Measurements from ENCODE around the gene DAAM1.

Gene DAAM1

GRCh38 chr14:59269466-59269865 lies 81.0 kb downstream of the DAAM1 start:
- Histone ChIP-seq H3K4me3 (no peak overlapping the region), H3K27ac (no peak overlapping the region)
- TF ChIP-seq CTCF (IDR thresholded peaks at IDR 0.05): no peak
- no peak for DNase-seq (ENCODE audit: low spot score)

DNA sequence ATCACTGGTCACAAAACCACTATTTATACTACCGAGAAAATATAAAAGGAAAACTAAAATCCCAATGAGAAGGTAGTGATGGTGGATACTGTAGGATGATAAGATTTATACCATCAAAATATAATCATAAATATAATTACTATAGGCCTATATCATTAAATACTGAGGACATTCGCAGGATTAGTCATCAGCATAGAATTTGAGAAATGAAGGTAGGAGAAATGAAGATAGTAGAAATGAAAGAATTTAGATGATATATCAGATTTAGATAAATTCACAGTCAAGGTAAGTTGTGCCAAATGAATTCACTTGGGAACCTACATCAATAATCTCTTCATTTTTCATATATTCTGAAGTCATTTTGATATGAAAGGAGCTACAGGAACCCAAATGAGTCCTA lies 82.8 kb downstream of the DAAM1 start:
- DNase-seq (ENCODE audit: low spot score): no peak
- no peak overlapping the region for H3K4me3 ChIP-seq
- no peak for TF ChIP-seq CTCF (IDR thresholded peaks at IDR 0.05)
- H3K27ac ChIP-seq: no peak overlapping the region

DNA sequence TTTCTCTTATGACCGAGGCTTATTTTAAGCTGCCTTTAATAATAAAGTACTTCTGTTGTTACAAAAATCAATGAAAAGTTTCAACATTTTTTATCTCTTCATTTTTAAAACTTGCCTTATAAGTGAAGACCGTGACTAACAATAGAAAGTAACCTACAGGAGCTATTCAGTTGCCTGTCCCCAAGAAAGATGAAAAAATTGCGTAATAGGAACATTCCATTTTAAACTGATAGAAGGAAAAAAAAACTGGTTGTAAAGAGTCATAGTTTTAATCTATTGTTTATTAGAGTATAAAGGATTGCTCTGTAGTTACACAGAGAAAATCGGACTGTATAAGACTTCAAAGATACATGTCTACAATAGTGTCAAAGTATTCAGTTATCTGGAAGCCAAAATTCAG lies 83.3 kb downstream of the DAAM1 start:
- H3K27ac ChIP-seq: no peak overlapping the region
- no peak for DNase-seq (ENCODE audit: low spot score)
- TF ChIP-seq CTCF (IDR thresholded peaks at IDR 0.05): no peak
- no peak overlapping the region for H3K4me3 ChIP-seq

GRCh38 chr14:59272633-59273032 lies 84.2 kb downstream of the DAAM1 start:
- Histone ChIP-seq H3K27ac (no peak overlapping the region), H3K4me3 (no peak overlapping the region)
- TF ChIP-seq CTCF (IDR thresholded peaks at IDR 0.05): no peak
- no peak for DNase-seq (ENCODE audit: low spot score)

DNA sequence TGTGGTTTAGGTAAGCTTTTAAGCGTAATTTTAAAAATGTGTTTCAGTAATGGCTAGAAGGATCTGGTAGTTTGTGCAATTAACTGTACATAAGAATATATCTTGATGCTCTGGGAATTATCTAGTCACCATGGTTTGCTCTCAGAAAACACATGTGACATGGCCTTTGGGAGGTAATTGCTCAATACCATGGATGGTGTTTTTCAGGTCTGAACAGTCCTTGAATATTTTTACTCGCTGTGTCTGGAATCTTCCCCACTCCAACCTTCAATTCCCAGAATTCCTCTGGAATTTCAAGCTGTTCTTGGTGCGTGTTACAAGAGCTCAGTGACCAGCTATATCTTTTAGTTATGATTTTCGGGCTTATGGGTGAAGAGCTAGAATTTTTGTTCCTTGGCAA lies 85.3 kb downstream of the DAAM1 start:
- H3K4me3 ChIP-seq: no peak overlapping the region
- DNase-seq (ENCODE audit: low spot score): no peak
- no peak overlapping the region for H3K27ac ChIP-seq
- TF ChIP-seq CTCF (IDR thresholded peaks at IDR 0.05): no peak

DNA sequence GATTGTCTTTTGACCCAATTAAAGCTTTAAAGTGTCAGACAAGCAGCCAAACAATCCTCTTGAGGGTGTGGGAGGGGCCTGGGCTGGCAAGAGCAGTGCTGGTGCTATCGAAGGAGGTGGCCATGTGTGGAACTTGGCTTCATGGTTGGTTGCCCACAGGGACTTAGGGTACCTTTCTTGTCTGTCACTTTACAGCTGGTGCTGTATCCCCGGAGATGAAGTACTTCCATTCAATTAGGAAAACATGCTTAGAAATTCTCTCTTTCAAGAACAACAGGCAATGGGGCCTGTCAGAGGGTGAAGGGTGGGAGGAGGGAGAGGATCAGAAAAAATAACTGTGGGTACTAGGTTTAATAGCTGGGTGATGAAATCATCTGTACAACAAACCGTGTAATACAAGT lies 86.5 kb downstream of the DAAM1 start:
- no peak for TF ChIP-seq CTCF (IDR thresholded peaks at IDR 0.05)
- DNase-seq (ENCODE audit: low spot score): no peak
- Histone ChIP-seq H3K4me3 (peak overlapping the region; percentile 5), H3K27ac (peak overlapping the region; percentile 54 to 60)

DNA sequence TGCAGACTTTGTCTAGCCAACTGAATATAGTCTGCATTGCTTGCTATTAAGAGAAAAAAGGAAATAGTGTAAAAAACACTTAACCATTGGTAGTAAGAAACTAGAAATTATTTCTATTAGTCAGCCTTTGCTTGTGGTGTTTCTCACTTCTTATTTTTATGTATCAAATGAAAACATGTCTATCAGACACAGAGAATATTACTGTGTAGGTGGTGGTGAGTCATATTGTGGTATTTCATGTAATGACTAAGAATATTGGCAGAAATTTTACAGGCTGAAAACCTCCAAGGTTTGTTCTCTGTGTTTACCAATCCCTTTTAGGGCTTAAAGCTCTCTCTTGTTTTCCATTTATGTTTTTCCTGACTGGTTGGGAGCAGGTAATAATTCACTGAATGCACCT lies 87.2 kb downstream of the DAAM1 start:
- TF ChIP-seq CTCF (IDR thresholded peaks at IDR 0.05): no peak
- DNase-seq (ENCODE audit: low spot score): no peak

More for the DNA sequence above, 87.2 kb downstream of the DAAM1 start:
- H3K4me3 ChIP-seq: no peak overlapping the region
- peak overlapping the region; percentile 54 to 60 for H3K27ac ChIP-seq

All from coronary artery (tissue), 2 donors.